UCSD-AML1 (cell line): ENCODE measurements around the gene LGMN.
"Not testable (repeated sequence)": the region's sequence is repeated elsewhere in the genome, so short reads cannot be mapped to it uniquely, and the experiment has no call there.

ENCODE experiments used
- DNase-seq: peaks from one replicate; lab custom pipeline; 2025; ENCODE audit not compliant: unreplicated experiment; lab: John Stamatoyannopoulos, UW

LGMN gene

DNA sequence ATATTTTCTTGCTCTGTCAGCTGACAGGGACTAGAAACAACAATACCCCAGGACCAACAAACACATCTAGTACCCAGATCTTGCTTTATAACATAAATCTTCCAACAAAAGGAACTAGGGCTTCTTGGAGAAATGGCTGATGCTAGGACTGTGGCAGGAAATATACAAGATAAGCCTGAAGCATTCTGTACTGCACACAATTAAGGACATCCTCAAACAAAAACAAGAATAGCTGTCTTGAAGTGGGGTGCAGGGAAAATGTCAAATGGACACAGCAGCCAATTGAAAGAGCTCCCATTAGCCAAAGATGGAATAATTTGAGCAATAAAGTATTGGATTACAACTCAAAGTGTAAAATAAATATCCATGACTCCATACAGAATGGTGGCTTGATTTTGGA lies 50.0 kb downstream of the LGMN start:
- DNase-seq, result no peak

- no peak for DNase-seq
Measured at GRCh38 chr14:92696366-92696765, 52.1 kb downstream of the LGMN start.

- DNase-seq, result no peak
Measured at GRCh38 chr14:92695562-92695961, 52.9 kb downstream of the LGMN start.

DNA sequence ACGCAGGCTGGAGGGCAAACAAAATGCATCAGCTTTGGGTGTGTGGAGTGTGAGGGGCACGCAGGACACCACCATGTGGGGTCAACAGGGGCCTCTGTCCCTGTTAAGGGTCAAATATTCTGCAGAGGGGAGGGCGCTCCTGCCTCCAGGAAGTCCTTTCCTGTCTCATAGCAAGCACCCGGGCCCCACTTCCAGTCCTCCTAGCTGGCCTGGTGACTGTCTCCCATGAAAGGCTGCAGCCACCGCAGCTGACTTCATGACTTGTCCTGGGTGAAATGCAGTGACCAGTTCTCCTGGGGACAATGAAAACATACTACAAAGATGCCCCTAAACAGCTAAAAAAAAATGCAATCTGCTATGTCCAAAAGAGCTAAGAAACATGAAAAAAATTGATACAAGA lies 53.6 kb downstream of the LGMN start:
- no peak for DNase-seq

DNA sequence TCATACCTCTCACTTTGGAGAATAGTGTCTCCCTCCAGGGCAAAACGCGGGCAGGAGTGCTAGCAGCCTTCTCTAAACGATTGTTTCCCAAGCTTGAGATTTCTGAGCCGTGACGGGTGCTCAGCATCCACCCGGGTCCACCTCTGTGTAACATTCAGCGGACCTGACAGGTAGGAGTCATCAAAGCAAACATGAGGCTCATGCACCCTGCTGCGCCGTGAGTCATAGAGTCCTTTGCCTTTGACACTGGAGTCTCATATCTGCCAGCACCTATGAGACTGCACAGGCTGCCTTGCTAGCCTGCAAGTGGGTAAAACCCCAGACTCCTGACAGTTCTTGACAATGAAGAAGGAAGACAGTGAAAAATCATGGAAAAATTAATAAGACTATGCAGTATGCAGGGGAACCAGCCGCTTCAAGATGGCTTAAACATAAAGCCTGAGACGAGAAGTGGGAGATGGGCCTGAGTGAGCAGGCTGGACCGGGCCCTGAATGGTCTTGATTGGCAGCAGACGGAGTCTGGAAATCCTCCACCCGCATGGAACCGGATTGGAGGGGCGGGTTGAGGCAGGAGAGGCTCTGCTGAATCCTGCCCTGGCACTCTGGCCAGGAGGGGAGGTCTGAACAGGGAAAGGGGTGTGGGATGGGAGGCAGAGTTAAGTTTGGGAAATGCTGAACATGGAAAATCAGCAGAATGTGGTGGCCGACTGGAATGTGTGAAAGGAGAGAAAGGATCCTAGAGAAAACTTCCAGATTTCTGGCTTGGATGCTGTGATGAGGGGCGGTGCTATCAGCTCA lies 54.2 kb downstream of the LGMN start:
- DNase-seq, result no peak

- peak; percentile 75 for DNase-seq
Measured at GRCh38 chr14:92692822-92693226, 55.6 kb downstream of the LGMN start.

DNA sequence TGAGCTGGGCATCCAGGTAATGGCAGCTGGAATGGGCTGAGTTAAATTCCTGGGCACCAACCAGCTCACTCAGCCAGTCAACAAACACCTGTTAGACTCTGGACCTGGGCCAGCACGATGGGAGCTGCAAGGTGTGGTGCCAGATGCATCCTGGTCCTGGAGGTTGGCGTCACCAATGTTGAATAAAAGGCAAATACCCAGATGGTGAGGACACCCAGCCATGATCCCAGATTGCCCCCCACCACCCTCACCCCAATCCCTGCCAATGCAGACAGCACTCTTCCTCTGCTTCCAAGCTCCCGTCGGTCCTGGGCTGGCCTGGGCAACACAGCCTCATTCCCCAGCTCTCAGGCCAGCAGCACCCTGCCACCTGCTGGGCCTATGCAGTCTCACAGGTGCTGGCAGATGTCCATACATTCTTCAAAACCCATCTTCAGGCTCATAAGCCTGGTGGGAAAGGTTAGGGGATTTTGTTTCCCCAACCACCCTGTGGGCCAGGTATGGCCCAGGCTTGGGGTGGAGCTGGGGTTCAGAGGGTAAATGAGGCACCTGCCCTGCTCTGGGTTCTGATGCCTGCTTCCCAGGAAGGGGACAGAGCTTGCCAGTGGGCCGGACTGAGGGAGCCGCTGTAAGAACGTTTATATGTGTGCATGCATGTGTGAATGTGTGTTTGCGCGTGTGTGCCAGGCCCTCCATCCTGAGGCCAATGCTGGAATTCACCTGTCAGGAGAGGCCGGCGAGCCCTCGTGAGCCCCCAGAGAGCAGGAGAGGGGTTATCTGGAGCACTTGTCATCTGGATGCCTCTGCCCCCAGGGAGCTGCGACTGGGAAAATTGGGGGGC lies 58.0 kb downstream of the LGMN start:
- DNase-seq, result peak; percentile 41

DNA sequence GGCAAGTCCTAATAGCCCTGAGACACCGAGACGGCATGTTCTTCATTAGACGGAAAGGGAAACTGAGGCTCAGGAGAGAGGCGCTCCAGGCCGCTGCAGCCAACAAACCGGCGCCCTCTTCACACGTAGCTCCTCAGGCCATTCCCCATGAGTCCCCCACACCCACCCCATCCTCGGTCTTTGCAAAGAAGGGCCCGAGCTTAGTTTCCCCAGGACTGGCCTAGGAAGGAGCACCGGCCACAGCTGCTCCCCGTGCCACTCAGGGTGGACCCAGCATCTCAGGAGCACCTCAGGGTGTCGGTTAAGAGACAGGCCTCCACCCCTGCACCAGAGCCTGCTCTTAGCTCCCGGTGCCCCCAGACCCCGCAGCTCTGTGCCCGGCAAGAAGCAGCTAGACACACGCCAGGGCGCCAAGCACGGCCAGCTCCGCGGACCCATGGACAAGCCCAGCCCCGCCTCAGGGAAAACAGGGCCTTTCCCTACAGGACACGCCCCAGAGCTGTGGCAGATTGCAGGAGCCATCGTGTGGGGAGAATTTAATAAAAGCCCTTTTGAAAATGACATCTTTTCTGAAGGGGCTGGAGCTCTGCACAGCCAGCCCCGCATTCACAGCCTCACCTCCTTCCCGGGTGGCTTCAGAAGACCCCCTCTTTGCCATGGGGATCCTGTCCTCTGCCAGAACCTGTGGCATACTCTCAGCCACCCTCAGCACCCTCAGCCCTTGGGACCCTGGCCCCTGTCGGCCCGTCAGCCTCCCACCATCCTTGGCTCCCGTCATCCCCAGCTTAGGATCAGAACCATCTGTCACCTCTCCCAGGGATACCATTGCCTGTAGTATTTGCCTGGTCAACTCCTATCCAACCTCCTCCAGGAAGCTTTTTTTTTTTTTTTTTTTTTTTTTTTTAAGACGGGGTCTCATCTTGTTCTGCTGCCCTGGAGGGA lies 59.7 kb downstream of the LGMN start:
- DNase-seq, result no peak

GRCh38 chr14:92687681-92688433 lies 60.6 kb downstream of the LGMN start:
- DNase-seq, result no peak

DNA sequence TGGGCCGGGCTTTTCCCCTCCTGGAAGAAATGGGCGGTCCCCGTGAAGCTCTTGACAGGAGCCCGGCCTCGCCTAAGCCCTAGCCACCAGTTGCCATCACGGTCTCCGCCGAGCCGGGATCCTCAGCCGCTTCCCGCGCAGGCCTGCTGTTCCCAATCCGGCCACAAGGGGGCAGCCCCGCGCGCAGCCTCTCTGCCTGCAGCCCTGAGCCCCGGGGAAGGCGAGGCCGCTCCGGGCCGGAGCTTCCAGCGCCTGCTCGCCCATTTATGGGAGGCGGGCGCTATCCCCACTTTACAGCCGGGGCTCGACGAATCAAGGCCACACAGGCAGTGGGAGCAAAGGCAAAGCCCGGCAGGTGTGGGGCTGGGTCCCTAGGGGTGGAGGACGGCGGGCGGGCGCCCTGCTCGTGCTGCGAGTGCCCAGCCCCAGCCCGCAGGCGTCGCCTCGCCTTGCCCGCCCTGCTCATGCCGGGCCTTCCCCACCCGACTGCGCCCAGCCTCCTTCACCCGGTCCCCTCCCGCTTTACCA lies 61.5 kb downstream of the LGMN start:
- no peak for DNase-seq

DNA sequence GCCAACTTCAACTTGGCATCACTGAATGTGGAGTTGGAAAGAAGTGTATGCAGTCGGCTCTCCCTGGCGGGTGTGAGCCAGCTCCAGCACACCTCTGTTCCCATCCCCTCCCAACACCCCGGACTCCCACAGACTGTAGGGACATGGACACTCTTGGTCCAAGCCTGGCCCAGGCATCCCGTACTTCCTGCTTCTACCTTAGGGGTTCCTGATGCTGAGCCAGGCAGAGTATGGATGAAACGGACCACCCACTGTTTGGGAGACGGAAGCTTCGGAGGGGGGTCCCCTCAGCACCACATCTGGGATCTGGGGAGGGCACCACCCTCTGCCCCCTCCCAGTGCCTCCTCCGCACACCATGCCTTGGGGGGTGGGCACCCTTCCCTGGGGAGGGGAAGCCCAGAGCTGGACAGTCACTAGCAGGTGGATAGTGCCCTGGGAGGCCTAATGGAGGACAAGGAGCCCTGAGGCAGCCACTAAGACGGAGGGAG lies 62.0 kb downstream of the LGMN start:
- DNase-seq, result no peak

DNA sequence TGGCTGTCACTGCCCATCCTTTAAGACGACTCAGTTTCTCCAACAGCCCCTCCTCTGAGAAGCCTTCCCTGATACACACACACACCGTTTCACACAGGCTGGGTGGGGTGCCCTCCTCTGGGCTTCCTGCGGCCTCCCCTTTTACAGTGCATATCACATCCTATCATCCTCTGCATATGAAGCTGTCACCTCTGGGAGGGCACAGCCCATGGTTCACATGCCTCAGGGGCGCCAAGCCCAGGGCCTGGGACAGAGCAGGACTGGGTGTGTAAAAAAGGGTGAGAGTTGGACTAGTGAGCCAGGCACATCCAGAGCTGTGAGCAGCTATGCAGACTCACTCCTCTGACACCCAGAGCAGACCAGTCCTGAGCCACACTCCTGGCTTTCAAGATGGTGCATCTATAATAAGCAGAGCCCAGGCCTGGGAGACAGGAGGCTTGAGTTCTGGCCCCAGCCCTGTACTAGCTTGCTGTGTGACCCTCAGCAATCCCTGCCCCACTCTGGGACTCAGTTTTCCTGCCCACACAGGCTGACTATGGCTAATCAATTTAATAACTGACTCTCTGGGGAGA lies 62.6 kb downstream of the LGMN start:
- DNase-seq, result no peak

- no peak for DNase-seq
Measured at GRCh38 chr14:92684801-92685560, 63.4 kb downstream of the LGMN start.

GRCh38 chr14:92683041-92683440 lies 65.4 kb downstream of the LGMN start:
- no peak for DNase-seq

DNA sequence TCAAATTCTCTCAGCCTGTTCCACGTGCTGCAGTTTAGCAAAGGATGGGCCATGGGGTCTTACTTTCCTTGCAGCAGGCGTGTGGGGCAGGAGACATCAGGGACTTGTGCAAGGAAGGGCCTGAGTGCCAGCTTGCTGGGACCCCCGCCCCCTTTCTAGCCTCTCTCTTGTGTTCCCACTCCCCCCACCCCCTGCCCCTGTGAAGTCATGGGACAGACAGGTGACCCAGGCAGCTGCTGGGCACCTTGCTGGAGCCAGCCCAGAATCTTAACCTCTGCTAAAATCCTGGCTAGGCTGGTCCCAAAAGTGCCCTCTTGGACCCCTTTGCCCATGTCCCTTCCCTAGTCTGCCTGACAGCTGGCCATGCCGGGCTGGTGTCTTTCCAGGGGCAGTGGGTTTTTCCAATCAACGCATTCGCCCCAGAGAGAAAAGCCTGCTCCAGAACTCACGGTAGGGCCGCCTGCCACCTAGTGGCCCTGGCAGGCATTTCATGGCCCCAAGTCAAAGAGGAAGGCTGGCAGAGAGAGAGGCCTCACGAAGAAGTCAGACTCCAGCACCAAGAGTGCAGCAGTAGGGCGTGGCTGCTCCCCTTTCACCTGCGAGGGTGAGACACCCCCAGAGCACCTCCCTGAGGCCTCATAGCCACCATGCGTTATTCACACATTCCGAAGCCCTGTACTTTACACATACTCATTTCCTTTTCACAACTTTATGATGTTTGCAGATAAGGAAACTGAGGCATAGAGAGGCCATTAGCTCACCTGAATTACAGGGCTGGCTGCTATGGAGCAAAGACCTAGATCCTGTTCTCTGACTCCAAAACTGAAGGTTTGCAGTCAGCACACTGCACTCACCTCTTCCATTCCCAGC lies 67.4 kb downstream of the LGMN start:
- peak; percentile 81 for DNase-seq

DNA sequence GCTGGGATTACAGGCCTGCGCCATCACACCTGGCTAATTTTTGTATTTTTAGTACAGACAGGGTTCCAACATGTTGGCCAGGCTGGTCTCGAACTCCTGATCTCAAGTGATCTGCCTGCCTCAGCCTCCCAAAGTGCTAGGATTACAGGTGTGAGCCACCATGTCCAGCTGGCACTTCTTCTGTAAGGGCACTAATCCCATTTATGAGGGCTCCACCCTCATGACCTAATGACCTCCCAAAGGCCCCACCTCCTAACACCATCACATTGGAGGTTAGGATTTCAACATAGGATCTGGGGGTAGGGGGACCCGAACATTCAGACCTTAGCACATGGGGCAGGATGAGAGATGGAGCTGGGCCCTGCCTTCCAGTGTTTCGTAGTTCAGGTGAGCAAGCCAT lies 68.1 kb downstream of the LGMN start:
- DNase-seq, result not testable (repeated sequence)

GRCh38 chr14:92679246-92679645 lies 69.2 kb downstream of the LGMN start:
- DNase-seq, result no peak

- no peak for DNase-seq
Measured at GRCh38 chr14:92678766-92679165, 69.7 kb downstream of the LGMN start.
